Skeletal muscle tissue (tissue), 4 donors: ENCODE measurements around the gene ABCG1. TPM values are rescaled to one million over a fixed set of nuclear protein-coding genes. Genes with fewer than 3 reads are reported as not detected.

ENCODE experiments used
- H3K27ac ChIP-seq: one replicate; pipeline ENCODE4 v1.7.0; 2013; ENCODE audit warnings: mild to moderate bottlenecking, low read depth, low read length, inconsistent platforms
- H3K27me3 ChIP-seq, 3 donors: one replicate each; pipeline ENCODE4 v1.7.0; 2013; ENCODE audit warnings: low read length in 3 of 3; ENCODE audit not compliant: control insufficient read depth in 3 of 3, insufficient read depth in 3 of 3
- H3K36me3 ChIP-seq, 3 donors: one replicate each; pipeline ENCODE4 v1.7.0; 2013; ENCODE audit warnings: low read length in 3 of 3; ENCODE audit not compliant: control insufficient read depth in 3 of 3, insufficient read depth in 3 of 3
- H3K4me1 ChIP-seq, 3 donors: one replicate each; pipeline ENCODE4 v1.7.0; 2013; ENCODE audit warnings: low read length in 3 of 3, mild to moderate bottlenecking in 3 of 3; ENCODE audit not compliant: control insufficient read depth in 3 of 3, insufficient read depth in 3 of 3
- H3K4me3 ChIP-seq, 3 donors: one replicate each; pipeline ENCODE4 v1.7.0; 2013; ENCODE audit warnings: low read length in 3 of 3
- H3K9ac ChIP-seq, 3 donors: one replicate each; pipeline ENCODE4 v1.7.0; 2013; ENCODE audit warnings: low read length in 3 of 3, mild to moderate bottlenecking in 3 of 3, moderate library complexity in 2 of 3, low read depth in 1 of 3
- H3K9me3 ChIP-seq, 3 donors: one replicate each; pipeline ENCODE4 v1.7.0; 2013; ENCODE audit warnings: low read length in 3 of 3; ENCODE audit not compliant: control insufficient read depth in 3 of 3
- total RNA-seq: library from RNA; depleted of rRNA; stranded (reverse); fragments of >200 nt; gene quantifications from one replicate; pipeline ENCODE4 v1.2.3, GENCODE V29; 2014
- donor health status: Osteomylitis.

The ABCG1 gene
- total RNA-seq, 1 donor from 2014 or later: 20.4 TPM

- no peak overlapping the region for H3K4me3 ChIP-seq
- peaks cover 2 to 5% (median 3%) of the 10 kb centered on the region in 3 donors for H3K4me1 ChIP-seq
- no peak overlapping the region for H3K9ac ChIP-seq
Measured at GRCh38 chr21:42182713-42183371, 36.1 kb upstream of the ABCG1 start.

GRCh38 chr21:42183374-42184266 lies 35.3 kb upstream of the ABCG1 start:
- H3K4me1 ChIP-seq: peaks cover 6 to 9% (median 9%) of the 10 kb centered on the region in 3 donors
- H3K36me3 ChIP-seq: no peaks in the 10 kb centered on the region
- no peak overlapping the region for H3K27ac ChIP-seq
- H3K27me3 ChIP-seq: peaks cover 0 to 12% (median 0%) of the 10 kb centered on the region in 3 donors
- no peak overlapping the region for H3K9ac ChIP-seq
- no peak overlapping the region for H3K4me3 ChIP-seq
- H3K9me3 ChIP-seq: no peaks in the 10 kb centered on the region

More at GRCh38 chr21:42182713-42183371, 36.1 kb upstream of the ABCG1 start:
- Histone ChIP-seq H3K27ac (no peak overlapping the region), H3K9me3 (no peaks in the 10 kb centered on the region), H3K27me3 (peaks cover 0 to 12% (median 0%) of the 10 kb centered on the region in 3 donors), H3K36me3 (no peaks in the 10 kb centered on the region)

DNA sequence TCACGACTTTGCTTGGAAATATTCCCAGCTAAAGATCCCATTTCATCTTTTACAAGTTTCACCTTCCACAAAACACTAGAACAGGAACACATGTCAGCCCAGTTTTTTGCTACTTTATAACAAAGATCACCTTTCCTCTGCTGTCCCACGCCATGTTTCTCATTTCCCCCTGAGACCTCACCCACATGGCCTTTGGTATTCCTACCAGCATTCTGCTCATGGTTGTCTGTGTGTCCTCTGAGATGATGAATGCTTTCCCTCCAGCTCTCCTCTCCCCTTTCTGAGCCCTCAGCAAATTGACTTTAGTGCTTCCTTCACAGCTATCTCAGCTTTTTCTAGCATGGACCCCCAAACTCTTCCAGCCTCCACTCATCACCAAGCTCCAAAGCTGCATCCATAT lies 32.3 kb upstream of the ABCG1 start:
- Histone ChIP-seq H3K27ac (no peak overlapping the region), H3K36me3 (no peaks in the 10 kb centered on the region), H3K27me3 (peaks cover 0 to 12% (median 0%) of the 10 kb centered on the region in 3 donors), H3K9me3 (no peaks in the 10 kb centered on the region), H3K4me1 (peaks cover 7 to 12% (median 9%) of the 10 kb centered on the region in 3 donors), H3K4me3 (no peak overlapping the region), H3K9ac (no peak overlapping the region)

DNA sequence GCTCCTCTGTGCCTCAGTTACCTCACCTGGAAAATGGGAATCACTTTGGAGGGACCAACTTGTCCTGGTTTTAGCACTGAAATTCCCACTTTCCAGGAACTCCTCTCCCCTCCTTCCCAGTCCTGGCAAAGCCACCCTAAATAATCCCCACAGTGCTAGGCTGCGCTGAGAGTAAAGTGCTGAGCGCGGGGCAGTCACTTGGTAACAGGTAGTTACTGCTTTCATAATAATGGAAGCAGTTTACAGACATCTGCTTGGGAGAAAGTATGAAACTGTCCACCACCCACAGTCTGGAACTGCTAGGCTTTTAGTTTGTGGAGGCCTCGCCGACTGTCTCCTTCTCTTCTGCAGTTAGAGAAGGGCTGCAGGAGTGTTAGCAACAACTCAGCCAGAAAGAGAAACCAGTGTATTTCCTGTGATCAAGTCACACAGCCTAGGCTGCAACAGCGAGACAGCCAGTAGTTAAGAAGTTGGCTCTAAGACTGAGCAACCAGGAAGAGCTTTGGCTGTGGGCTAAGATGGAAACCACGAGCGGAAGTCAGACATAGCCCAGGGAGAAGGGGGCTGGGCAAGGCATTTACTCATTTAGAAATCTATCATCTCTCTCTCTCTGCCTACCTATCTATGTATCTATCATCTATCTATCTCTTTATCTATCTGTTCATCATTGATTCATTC lies 30.8 kb upstream of the ABCG1 start:
- H3K27ac ChIP-seq: peak overlapping the region; percentile 76
- no peaks in the 10 kb centered on the region for H3K36me3 ChIP-seq
- peaks cover 0 to 6% (median 4%) of the 10 kb centered on the region in 3 donors for H3K27me3 ChIP-seq
- no peak overlapping the region for H3K4me3 ChIP-seq
- peaks cover 7 to 12% (median 9%) of the 10 kb centered on the region in 3 donors for H3K4me1 ChIP-seq
- H3K9me3 ChIP-seq: no peaks in the 10 kb centered on the region
- H3K9ac ChIP-seq: peak overlapping the region in 1 of 3 donors; percentile 7

DNA sequence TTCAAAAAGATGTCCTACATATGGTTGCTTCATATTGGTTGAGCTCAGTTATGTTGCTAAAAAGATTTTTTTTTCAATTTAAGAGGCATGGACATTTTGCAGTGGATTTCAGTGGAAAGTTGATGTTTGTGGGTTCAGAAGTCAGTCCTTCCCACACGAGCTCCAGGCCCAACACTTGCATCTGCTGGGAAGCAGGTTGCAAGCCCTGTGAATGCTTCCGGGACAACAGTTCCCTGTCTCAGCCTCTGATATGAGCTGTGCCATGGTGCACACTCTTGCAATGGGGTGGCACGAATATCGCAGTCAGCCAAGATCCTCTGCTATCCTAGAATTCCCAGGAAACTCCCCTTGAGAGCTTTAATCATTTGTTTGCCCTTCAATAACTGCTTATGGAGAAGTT lies 30.3 kb upstream of the ABCG1 start:
- H3K27me3 ChIP-seq: peaks cover 0 to 7% (median under 1%) of the 10 kb centered on the region in 3 donors
- no peak overlapping the region for H3K4me3 ChIP-seq
- H3K27ac ChIP-seq: peak overlapping the region; percentile 76
- H3K4me1 ChIP-seq: peaks cover 7 to 12% (median 9%) of the 10 kb centered on the region in 3 donors
- no peaks in the 10 kb centered on the region for H3K36me3 ChIP-seq
- H3K9ac ChIP-seq: no peak overlapping the region
- no peaks in the 10 kb centered on the region for H3K9me3 ChIP-seq

DNA sequence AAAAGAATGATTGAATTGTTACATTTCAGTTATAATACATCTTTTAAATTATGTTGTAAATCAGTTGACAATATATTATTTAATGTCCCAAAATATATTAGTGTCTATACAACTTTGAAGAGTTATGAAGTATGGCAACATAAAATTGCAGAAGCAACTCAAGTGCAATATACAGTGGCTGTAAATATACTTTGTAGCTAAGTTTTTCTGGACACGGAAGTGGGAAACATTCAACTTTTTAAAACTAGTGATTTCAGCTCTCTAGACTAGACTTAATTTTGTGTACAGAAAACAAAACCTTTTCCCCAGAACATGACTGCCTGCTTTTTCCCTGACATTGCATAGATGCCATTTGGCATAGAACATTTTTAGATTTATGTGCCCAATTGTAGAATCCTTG lies 29.5 kb upstream of the ABCG1 start:
- Histone ChIP-seq H3K9ac (no peak overlapping the region), H3K27ac (peak overlapping the region; percentile 44), H3K36me3 (no peaks in the 10 kb centered on the region), H3K27me3 (peaks cover 0 to 7% (median 0%) of the 10 kb centered on the region in 3 donors), H3K9me3 (no peaks in the 10 kb centered on the region), H3K4me1 (peaks cover 7 to 12% (median 9%) of the 10 kb centered on the region in 3 donors), H3K4me3 (no peak overlapping the region)

DNA sequence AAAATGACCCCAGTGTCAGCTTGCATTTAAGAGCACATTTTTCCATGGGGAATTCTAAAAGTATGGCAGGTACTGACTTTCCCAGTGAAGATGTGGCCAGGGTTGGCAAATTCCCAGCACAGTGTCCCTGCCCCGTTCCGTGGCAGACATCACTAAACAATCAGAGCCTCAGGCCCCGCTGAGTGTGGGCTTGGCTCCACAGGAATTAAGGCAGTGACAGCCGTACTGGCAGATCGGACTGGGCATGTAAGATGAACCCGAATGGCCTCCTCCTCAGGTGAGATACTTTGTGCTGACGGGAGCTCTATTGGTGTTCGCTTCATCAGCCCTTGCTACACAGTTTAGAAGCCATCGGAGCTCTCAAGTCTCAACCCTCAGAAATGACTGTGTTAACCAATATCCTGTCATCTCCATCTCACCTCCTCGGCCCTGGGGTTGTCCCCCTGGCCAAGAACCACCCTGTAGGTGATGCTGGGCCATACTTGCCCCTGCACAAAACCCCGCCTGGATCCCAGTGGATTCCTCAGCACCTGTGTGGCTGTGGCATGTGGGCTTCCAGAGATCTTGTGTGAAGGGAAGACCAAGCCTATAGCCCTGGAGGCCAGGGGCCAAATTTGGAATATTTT lies 29.0 kb upstream of the ABCG1 start:
- peaks cover 7 to 12% (median 9%) of the 10 kb centered on the region in 3 donors for H3K4me1 ChIP-seq

GRCh38 chr21:42190486-42190863 lies 28.5 kb upstream of the ABCG1 start:
- H3K27me3 ChIP-seq: peaks cover 0 to 7% (median 0%) of the 10 kb centered on the region in 3 donors
- no peak overlapping the region for H3K27ac ChIP-seq
- no peak overlapping the region for H3K4me3 ChIP-seq
- peaks cover 7 to 12% (median 9%) of the 10 kb centered on the region in 3 donors for H3K4me1 ChIP-seq
- H3K36me3 ChIP-seq: no peaks in the 10 kb centered on the region
- H3K9ac ChIP-seq: no peak overlapping the region
- H3K9me3 ChIP-seq: no peaks in the 10 kb centered on the region

More for the DNA sequence above, 29.0 kb upstream of the ABCG1 start:
- H3K9me3 ChIP-seq: no peaks in the 10 kb centered on the region
- no peak overlapping the region for H3K9ac ChIP-seq
- peak overlapping the region; percentile 44 for H3K27ac ChIP-seq
- no peak overlapping the region for H3K4me3 ChIP-seq
- H3K36me3 ChIP-seq: no peaks in the 10 kb centered on the region
- peaks cover 0 to 7% (median 0%) of the 10 kb centered on the region in 3 donors for H3K27me3 ChIP-seq

DNA sequence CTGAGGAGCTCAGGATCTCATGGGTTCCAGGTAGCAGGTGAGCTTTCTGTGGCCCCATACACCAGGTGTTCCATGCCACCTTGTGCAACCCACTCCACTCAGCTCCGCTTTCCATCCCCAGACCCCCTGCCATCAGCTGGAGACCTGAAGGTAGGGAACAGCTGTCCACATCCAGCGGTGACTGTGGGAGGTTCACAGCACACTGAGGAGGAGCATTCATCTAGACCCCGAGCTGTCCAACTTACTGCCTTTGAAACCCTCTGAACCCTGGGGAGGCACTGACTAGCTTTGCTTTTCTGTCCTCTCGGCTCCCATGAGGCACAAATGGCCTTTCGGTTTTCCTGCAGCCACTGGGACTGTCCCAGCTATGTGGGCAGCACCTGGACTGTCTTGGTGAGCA lies 27.9 kb upstream of the ABCG1 start:
- H3K36me3 ChIP-seq: no peaks in the 10 kb centered on the region
- H3K4me3 ChIP-seq: no peak overlapping the region
- H3K9ac ChIP-seq: no peak overlapping the region
- peaks cover 7 to 12% (median 9%) of the 10 kb centered on the region in 3 donors for H3K4me1 ChIP-seq
- H3K27ac ChIP-seq: no peak overlapping the region
- peaks cover 0 to 7% (median 0%) of the 10 kb centered on the region in 3 donors for H3K27me3 ChIP-seq
- H3K9me3 ChIP-seq: no peaks in the 10 kb centered on the region
